Right forelimb (tissue), 1 donor: ENCODE results near the gene VCAN.

Experiments
- DNase-seq: peaks from one replicate; pipeline ENCODE4 v3.0.0-alpha.2; 2018

VCAN gene

DNA sequence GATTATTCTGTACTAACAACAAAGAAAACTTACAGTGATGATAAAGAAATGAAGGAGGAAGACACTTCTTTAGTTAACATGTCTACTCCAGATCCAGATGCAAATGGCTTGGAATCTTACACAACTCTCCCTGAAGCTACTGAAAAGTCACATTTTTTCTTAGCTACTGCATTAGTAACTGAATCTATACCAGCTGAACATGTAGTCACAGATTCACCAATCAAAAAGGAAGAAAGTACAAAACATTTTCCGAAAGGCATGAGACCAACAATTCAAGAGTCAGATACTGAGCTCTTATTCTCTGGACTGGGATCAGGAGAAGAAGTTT is 67.9 kb downstream of the VCAN start:
- DNase-seq, result no peak

DNA sequence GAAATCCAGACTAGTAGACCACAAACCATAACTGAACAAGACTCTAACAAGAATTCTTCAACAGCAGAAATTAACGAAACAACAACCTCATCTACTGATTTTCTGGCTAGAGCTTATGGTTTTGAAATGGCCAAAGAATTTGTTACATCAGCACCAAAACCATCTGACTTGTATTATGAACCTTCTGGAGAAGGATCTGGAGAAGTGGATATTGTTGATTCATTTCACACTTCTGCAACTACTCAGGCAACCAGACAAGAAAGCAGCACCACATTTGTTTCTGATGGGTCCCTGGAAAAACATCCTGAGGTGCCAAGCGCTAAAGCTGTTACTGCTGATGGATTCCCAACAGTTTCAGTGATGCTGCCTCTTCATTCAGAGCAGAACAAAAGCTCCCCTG is 68.6 kb downstream of the VCAN start:
- DNase-seq, result no peak

DNA sequence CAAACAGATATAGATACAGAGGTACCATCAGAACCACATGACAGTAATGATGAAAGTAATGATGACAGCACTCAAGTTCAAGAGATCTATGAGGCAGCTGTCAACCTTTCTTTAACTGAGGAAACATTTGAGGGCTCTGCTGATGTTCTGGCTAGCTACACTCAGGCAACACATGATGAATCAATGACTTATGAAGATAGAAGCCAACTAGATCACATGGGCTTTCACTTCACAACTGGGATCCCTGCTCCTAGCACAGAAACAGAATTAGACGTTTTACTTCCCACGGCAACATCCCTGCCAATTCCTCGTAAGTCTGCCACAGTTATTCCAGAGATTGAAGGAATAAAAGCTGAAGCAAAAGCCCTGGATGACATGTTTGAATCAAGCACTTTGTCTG is 69.2 kb downstream of the VCAN start:
- DNase-seq, result no peak

DNA sequence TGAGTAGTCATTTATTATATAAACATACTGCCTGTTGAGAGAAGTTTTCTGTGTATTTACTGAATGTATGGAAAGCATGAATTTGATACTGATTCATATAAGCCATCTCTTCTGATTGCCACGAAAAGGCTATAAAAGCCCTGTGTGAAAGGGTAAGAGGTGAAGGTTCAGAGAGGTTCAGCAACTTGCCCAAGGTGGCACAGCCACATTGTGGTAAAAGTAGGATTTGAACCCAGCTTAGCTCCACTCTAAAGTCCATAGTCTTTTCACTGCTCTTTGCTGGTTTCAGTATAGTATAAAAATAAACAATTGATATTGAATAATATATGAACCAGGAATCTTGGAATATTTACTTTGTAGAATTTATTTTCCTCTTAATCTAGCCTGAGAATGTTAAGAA is 71.3 kb downstream of the VCAN start:
- no peak for DNase-seq

DNA sequence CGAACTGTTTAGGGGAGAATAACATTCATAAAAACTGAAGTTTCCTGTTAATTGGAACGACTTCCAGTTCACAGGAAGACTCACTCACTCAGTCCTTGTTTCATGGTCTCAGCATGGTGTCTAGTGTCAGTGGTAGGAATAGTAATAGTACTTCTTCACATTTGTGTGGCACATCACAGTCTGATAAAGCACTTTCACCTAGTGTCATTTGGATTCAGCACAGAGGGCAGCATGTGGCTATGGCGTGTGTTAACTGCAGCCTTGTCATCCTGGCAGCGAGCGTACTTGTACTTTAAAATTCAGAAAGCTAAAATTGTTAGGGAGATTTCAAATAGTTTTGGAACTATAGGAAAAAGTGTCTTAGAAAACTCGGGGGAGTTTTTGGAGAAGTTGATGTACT is 72.4 kb downstream of the VCAN start:
- DNase-seq, result no peak

DNA sequence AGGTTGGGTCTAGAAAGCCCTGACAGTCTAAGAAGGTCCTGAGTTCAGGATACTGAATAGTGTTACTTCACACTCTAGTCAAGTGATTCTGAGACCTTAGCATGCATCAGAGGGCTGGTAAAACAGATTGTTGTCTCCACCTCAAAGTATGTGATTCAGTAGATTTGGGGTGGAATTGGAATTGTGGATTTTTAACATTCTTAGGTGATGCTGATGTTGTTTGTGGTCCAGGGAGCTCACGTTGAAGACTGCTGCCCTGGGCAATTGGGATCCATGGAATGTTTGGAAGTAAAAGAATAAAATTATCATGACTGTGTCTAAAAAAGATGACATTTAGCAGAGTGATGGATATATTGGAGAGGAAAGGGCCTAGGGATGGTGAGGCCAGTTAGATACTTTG is 75.6 kb downstream of the VCAN start:
- DNase-seq, result no peak

DNA sequence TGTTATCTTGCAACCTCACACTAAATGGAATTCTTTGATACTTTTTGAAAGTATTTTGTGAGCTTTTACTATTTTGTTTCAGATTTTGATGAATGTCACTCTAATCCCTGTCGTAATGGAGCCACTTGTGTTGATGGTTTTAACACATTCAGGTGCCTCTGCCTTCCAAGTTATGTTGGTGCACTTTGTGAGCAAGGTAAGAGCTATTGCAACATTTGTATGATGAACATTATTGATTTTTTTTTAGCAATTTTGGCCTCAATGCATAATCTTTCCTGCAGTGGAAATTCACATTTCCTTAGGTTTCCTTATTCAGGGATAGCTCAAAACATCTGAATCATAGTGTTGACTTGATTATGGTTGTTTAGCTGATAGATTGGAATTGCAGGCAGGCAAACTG is 76.3 kb downstream of the VCAN start:
- no peak for DNase-seq

DNA sequence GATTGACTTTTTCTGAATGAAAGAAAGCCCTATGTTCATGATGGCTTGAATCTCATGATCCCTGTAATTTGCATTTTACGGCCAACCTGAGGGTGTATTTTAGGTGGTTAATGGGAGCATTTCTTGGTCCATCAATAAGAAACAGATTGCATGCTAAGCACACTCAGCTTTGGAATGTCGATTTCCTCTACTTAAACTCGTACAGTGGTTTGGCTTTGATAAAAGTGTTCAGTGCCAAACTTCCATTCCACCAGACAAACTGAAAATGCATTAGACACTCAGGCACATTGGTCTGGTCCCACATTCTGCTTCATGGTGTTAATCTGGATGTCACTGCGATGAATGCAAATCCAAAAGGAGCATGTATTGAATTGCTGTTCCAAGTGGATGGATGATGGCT is 77.0 kb downstream of the VCAN start:
- peak; percentile 51 for DNase-seq

DNA sequence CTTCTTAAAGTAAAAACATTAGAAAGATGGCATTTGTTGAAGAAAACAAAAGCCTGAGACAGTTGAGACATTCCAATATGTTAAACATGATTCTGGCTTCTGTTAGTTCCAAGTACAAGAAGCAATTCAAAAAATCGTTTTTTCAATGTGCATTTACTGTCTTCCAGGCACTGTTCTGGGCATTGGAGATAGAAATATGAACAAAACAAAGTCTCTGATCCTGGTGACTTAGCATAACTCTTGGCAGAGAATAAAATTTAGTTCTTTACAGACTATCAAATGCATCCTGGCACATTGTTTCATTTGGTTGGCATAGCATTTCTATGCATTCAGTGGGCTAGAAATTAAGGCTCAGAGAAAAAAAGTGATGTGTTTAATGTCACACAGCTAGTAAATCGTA is 77.5 kb downstream of the VCAN start:
- DNase-seq, result no peak

DNA sequence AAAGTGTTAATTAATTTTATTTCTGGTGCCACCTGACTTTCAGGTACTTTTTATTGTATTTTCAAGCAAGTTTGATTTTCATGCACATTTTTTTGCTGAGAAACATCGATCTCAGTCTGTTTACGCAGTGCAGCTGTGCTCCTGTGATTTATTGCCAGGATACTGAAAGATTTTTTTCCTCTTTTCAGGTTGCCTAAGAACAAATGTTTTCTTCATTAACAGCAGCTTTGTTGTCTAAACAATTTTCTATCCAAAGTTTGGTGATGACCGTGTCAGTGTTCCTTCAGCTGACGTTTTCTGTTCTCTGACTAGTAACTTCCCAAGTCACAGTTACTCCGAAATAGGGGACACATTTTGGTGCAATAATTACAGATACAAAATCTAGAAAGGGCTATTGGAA is 78.1 kb downstream of the VCAN start:
- no peak for DNase-seq

DNA sequence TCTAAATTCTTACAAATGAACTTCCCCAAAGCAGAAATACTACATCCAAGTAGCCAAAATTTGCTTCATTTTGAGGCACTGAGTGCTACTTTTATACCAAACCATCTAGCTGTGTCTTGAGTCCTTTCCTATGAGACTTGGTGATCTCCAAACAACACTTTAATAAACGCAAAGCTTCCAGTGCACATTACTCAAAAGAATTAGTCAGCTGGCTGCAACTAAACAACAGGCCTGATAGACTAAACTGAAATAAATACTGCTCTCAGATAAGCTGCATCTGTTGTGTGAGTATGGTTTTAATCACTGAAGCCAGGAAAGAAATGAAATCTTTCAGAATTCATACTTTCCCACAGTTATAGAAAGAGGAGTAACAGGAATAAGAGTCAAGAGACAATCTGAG is 80.3 kb downstream of the VCAN start:
- DNase-seq, result no peak

DNA sequence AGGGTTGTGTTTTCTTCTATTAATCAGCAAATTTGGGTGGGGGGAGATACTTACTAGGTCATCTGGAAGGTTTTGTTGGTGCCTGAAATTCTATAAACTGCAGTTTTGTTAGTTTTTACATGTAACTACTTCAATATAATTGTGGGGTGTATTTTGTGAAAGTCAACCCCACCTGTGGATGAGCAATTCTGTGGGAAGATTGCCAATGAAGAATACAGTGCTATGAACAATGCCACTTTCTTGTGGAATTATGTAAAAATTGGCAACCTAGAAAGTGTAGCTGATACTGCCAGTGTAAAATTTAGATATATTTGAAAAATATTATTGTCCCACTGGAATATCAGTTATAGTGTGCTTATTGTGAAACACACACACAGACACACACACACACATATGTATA is 80.7 kb downstream of the VCAN start:
- no peak for DNase-seq

DNA sequence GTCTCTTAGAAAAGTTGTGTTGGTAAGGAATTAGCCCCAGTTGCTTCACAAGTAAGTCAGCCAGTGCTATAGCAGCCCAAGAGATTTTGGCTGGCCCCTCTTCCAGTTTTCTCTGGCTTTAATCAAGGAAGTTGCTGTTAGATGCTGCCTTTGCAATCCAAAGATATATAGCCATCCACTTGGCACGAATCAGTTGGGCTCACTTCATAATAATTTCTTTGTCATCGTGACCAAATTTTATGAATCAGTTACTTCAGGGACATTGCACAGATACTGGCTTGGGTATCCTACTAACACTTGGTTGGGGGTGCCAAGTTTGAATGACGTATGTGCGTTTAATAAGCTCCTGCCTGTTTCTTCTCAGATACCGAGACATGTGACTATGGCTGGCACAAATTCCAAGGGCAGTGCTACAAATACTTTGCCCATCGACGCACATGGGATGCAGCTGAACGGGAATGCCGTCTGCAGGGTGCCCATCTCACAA is 81.5 kb downstream of the VCAN start:
- no peak for DNase-seq

DNA sequence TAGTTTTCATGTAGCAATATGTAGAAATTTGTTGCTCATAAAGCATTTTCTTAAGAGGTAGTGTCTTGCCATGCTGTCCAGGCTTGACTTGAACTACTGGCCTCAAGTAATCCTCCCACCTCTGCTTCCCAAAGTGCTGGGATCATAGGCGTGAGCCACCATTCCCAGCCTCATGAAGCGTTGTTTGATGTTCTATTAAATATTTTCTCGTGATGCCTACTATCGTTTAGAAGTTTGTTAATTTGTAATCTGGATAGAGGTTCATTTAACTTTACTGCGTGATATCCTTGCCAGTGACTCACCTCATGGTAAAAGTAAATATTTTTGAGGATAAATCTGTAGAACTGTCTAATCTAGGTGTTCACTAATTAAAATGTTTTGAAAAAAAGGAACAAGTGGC is 82.6 kb downstream of the VCAN start:
- no peak for DNase-seq

DNA sequence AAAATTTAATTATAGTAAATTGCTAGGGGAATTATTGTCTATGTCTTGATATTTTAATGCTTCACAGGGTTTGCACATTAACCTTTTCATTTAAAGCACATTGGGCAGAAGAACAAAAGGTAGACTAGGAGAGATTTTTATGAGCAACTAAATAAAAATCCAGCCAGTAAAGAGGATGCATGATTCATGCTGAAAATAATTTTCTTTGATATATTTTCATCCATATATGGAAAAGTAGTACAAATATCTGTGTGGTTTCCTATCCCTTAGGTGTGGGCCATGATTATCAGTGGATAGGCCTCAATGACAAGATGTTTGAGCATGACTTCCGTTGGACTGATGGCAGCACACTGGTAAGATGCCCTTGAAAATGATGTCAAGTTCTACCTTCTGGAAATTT is 83.1 kb downstream of the VCAN start:
- DNase-seq, result no peak

DNA sequence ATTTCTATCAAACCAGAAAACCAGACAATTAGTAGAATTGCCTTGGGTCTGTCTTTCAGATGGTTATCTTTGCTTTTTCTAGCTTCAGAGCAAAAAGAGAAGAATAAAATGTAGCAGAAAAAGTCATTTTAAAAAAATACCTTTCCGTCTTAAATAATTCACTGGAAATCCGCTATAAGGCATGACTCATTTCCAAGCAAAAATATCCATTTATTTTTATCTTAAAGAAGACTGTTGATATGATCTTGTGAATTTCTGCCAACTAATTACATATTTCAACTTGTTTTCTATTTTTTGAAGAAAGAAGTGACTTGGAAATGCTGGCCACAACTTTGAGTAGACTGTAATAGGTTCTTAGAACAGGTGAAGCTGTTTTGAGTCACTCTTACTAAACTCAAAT is 83.7 kb downstream of the VCAN start:
- DNase-seq, result no peak

DNA sequence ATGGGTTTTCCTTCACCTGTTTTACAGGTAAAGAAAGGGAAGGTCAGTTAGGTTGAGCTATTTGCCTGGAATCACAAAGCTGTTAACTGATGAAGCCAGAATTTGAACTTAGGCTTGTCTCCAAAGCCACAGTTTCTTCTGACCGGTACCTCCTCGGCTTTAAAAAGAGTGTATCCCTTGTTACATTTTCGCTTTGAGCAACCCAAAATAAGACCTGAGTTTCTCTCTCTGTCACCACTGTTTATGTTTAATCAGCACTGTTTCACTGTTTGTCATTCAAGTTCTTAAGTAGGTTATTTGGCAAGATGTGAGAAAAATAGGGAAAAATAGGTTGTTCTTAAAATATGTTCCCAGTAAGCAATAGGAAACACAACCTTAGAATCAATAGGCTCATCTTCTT is 84.6 kb downstream of the VCAN start:
- DNase-seq, result no peak

DNA sequence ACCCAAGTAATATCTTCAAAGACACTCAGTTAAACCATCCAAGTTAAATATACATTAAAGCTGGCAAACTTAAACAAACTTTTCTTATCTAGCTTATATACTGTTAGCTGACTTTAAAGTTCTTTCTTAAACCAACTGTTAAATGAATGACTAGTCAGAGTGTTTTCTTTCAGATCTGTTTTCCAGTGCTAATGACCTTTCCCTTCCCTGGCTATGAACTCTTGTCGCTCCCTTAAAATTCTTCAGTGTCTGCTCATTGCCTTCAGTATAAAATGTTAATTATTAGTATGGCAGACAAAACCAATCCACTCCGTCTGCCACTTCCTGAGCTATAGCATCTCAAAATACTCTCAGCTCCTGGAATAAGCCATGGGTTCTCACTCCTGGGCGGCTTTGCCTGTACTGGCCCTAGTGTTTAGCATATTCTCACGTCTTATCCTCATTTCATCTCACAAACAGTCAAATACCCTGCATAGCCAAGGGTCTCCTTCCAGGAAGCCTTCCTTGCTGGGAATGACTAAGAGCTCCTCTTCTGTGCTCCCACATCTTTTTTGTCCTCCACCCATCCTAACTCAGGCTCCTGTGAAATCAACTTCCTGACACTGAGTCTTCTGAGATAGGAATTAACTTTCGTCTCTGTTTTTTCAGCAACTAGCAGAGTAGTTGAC is 87.7 kb downstream of the VCAN start:
- no peak for DNase-seq

DNA sequence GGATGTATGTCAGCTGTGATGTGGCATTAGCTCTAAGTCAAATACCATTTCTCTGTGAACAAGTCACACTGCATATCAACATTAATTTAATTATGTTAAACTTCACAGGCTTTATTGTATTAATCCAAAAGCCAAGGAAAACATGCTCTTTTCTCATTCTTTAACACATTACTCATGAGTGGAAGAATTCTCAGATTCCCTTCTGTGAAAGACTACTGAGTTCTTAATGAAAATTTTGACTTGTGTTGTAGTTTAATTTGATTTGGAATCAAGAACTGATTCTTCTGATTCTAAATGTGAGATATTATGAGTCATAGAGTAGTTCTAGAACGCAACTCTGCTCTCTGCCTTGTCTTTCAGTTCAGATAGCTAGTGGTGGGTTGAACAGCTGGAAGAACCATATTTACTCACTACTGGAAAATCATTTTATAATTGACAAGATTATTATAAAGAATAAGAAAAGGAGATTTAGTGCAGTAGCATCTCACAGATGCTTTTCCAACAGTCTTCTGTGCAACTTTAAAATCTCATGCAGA is 90.6 kb downstream of the VCAN start:
- no peak for DNase-seq

DNA sequence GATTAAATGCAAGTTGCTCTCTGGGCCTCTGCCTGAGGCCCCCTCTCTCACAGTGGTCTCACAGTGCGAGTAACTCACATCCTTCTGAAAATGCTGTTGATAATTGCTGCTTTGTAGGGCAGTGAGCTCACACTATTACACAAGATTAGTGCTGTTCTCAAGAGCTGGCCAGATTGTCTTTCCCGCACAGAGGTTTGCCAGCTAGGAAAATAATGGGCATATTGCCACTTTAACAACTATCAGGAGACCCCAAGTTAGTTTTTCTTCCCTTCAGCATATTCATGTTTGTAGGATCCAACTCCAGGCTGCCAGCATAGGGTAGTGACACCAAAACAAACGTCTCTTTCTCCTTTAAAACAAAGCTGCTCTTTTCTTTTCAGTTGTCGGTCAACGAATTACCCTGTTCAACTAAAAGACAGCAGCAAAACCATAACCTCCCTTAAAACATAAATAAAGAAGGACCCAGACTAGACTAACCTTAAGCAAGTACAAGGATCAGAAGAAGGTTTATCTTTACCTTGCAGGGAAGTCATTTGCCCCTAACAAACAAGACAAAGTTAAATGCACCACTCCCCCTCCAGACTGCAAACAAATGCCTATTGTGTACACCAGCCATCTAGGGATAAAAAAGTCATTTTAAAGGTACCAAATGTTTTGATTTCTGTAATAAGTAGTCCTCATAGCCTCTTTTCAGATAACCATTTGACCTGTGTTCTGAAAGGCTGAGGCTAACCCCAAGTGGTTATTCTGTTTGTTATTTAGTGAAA is 91.4 kb downstream of the VCAN start:
- DNase-seq, result no peak

DNA sequence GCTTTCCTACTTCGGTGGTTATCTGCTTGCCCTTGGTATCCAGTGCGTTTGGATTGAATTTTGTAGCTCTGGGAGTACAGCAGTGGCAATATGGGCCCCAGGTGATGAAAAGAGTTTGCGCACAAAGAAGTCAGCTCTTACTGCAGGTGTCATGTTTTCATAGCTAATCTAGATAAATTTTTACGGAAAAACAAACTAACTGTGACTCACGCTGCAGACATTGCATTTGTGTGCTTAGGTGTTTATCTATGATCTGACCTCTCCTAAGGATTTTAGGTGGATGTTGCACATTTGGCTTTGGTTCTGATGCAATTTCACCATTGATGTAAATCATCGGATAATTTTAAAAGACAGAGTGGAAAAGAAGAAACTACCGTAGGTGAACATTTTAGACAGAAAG is 92.1 kb downstream of the VCAN start:
- DNase-seq, result no peak

DNA sequence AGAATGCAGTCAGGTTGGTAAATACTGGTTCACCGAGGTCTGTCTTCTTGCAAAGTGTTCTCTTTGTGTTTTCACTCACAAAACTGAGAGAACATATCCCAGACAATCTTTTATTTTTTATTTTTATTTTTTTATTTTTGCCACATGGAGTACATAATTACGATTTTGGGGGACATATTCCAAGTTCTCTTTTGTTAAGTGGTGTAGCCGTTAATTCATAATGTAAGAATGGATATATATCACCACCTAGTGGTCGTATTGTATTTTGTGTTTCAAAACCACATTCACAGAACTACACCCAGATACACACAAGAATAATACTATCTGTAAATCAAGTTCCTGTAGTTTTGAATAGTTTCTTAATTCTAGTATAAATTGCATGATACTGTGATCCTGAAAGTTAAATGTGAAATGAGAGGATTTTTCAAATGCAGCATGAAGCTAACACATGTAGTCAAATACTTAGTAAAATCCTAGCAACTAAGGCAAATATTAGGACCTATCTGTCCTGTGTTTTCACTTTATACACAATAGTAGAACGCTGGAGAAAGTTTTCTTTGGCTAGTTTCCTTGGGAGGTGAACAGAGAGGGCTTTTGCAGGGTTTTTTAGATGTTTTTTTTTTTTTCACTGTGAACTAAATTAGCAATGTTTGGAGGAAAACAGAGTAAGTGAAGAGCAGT is 92.7 kb downstream of the VCAN start:
- DNase-seq, result no peak

DNA sequence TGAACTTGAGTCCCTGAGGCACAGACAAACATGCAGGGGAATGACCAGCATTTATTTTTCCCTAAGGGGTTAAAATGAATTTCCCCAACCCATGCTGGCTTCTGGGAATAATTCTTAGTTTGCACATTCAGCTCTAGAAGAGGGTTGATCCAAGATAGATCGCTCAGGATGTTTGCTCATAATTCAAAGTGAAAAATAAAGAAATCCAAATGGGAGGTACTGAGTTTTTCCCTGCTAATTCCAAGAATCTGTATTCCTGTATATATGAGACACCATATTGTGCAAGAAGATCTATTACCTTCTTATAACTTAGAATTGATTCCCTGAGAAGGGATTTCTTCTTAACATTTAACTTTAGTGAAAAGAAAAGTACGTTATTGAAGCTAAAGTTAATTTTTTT is 96.2 kb downstream of the VCAN start:
- no peak for DNase-seq

DNA sequence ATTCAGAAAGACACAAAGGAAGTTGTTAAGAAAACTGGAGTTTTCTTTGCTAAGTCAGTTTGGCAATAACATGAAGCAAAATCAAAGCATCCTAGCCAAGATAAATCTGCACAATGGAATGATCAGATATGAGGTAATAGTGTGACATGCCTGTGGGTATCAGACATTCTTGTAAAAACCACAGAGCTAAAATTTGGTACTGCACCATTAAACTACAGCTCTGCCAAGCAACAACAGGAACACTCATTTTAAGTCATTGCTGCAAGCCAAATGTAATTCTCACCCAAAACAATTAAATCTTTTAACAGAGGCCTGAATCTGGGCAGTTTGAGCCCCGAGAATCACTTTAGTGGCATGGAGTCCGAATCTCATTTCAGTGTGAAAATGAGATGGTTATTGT is 96.6 kb downstream of the VCAN start:
- no peak for DNase-seq
